Measurements from ENCODE around the gene CREG1. TPM values are rescaled to one million over a fixed set of nuclear protein-coding genes. Genes with fewer than 3 reads are reported as not detected.

The CREG1 gene
- total RNA-seq, 2 experiments from 2014 or later, result 45.9 to 52.2 TPM

- ChIA-PET POLR2A (interaction anchor here (0.5 to 3.9 kb wide), 18 partner anchors 8 to 436 kb away, joined by 3 to 30 read pairs (median 4); partner anchors contain the start of genes CREG1 and DCAF6), CTCF (ENCODE audit: unreplicated experiment) (interaction anchor here (0.8 to 1.2 kb wide), 2 partner anchors 15 to 35 kb away, joined by 3 read pairs; no protein-coding TSS in a partner anchor)
- H3K4me3 ChIP-seq (ENCODE audit: low read depth, low read length, poor library complexity, severe bottlenecking), result peak overlapping the region; percentile 54
- no peaks in the 10 kb centered on the region for H4K20me1 ChIP-seq (ENCODE audit: insufficient read depth, low read length)
- BruUV-seq (replicated peaks), result no TSS peak
- intact Hi-C loops (cut with micrococcal nuclease; ENCODE audit: unreplicated experiment), result no loop called here
- peak overlapping the region; percentile 74 for H3K4me2 ChIP-seq (ENCODE audit: low read length)
- TF ChIP-seq, protein P1, sequence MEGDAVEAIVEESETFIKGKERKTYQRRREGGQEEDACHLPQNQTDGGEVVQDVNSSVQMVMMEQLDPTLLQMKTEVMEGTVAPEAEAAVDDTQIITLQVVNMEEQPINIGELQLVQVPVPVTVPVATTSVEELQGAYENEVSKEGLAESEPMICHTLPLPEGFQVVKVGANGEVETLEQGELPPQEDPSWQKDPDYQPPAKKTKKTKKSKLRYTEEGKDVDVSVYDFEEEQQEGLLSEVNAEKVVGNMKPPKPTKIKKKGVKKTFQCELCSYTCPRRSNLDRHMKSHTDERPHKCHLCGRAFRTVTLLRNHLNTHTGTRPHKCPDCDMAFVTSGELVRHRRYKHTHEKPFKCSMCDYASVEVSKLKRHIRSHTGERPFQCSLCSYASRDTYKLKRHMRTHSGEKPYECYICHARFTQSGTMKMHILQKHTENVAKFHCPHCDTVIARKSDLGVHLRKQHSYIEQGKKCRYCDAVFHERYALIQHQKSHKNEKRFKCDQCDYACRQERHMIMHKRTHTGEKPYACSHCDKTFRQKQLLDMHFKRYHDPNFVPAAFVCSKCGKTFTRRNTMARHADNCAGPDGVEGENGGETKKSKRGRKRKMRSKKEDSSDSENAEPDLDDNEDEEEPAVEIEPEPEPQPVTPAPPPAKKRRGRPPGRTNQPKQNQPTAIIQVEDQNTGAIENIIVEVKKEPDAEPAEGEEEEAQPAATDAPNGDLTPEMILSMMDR (conservative IDR thresholded peaks at IDR 0.05; ENCODE audit: low read length), result no peak
- TF ChIP-seq EZH2phosphoT487 (IDR thresholded peaks at IDR 0.05; ENCODE audit: borderline replicate concordance, low read depth, low read length), result no peak
- peak; percentile 95 for DNase-seq (ENCODE audit: low spot score)
- H2AFZ ChIP-seq (ENCODE audit: low read length), result peak overlapping the region; percentile 58; the same call in 1 of the 2 replicates
- H3K4me1 ChIP-seq (ENCODE audit: insufficient read depth, low read length, poor library complexity, severe bottlenecking), result peaks cover 58% of the 10 kb centered on the region
- no peaks in the 10 kb centered on the region for H3K9me3 ChIP-seq (ENCODE audit: low read length)
- no peaks in the 10 kb centered on the region for H3K79me2 ChIP-seq (ENCODE audit: insufficient read depth, low read depth, low read length)
- H3K36me3 ChIP-seq (ENCODE audit: insufficient read depth, low read length), result no peaks in the 10 kb centered on the region
- no peaks in the 10 kb centered on the region for H3K9me2 ChIP-seq (ENCODE audit: insufficient read depth, low read length)
- H3K27ac ChIP-seq (ENCODE audit: low read depth, low read length, poor library complexity, severe bottlenecking), result peak overlapping the region; percentile 90
Observed at GRCh38 chr1:167499664-167500101, 53.9 kb downstream of the CREG1 start.

GRCh38 chr1:167499106-167499505, 54.5 kb downstream of the CREG1 start:
- no peaks in the 10 kb centered on the region for H4K20me1 ChIP-seq (ENCODE audit: insufficient read depth, low read length)
- intact Hi-C loops (cut with micrococcal nuclease; ENCODE audit: unreplicated experiment), result no loop called here
- peak overlapping the region; percentile 74 for H3K4me2 ChIP-seq (ENCODE audit: low read length)
- peak; percentile 48 for DNase-seq (ENCODE audit: low spot score)
- TF ChIP-seq EZH2phosphoT487 (IDR thresholded peaks at IDR 0.05; ENCODE audit: borderline replicate concordance, low read depth, low read length), result no peak
- TF ChIP-seq, protein P1 (conservative IDR thresholded peaks at IDR 0.05; ENCODE audit: low read length), result peak; percentile 60
- BruUV-seq (replicated peaks), result no TSS peak
- peak overlapping the region; percentile 5; the same call in 1 of the 2 replicates for H2AFZ ChIP-seq (ENCODE audit: low read length)
- H3K79me2 ChIP-seq (ENCODE audit: insufficient read depth, low read depth, low read length), result no peaks in the 10 kb centered on the region
- peak overlapping the region; percentile 54 for H3K4me3 ChIP-seq (ENCODE audit: low read depth, low read length, poor library complexity, severe bottlenecking)
- H3K36me3 ChIP-seq (ENCODE audit: insufficient read depth, low read length), result no peaks in the 10 kb centered on the region
- H3K4me1 ChIP-seq (ENCODE audit: insufficient read depth, low read length, poor library complexity, severe bottlenecking), result peaks cover 58% of the 10 kb centered on the region
- POLR2A ChIA-PET, result interaction anchor here (0.5 to 3.9 kb wide), 11 partner anchors 9 to 416 kb away, joined by 3 to 30 read pairs (median 3); partner anchors contain the start of gene CREG1
- no peaks in the 10 kb centered on the region for H3K9me3 ChIP-seq (ENCODE audit: low read length)
- CTCF ChIA-PET (ENCODE audit: unreplicated experiment), result no interaction called here
- H3K9me2 ChIP-seq (ENCODE audit: insufficient read depth, low read length), result no peaks in the 10 kb centered on the region
- peak overlapping the region; percentile 90 for H3K27ac ChIP-seq (ENCODE audit: low read depth, low read length, poor library complexity, severe bottlenecking)

DNA sequence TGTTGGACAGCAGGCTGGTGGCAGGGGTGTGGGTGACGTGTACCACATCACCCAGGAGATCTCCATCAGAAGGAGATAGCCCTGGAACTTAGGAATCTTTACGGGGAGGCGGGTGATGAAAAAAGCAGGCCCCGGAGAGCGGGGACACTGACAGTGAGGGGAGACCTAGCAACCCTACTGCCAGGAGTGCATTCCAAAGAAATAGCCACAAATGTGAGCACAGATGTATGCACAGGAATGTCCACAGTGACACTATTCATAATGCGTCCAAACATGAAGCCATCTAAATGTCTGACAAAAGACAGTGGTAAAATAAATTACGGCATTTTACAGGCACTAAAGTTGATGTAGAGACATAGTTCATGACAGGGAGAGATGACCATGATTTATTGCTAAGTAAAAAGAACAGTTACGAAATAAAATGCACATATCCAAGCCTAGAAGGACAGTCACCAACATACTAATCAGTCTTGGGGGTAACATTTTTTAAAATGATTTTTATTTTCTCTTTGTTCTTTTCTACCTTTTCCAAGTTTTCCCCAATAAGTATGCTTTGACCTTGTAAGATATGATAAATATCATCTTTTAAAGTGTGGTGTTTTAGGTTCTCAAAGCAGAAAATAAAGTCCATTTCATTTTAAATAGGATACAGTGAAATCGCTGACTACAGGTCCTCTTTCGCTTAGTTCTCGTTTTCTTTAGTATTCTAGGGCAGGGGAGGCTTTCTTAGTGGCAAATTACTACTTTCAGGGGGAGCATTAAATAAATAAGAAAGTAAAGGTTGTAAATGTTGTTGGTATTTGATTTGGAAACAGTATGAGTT, 56.6 kb downstream of the CREG1 start:
- no peaks in the 10 kb centered on the region for H3K36me3 ChIP-seq (ENCODE audit: insufficient read depth, low read length)
- TF ChIP-seq, protein P1 (conservative IDR thresholded peaks at IDR 0.05; ENCODE audit: low read length), result no peak
- TF ChIP-seq EZH2phosphoT487 (IDR thresholded peaks at IDR 0.05; ENCODE audit: borderline replicate concordance, low read depth, low read length), result no peak
- no peak overlapping the region for H3K4me3 ChIP-seq (ENCODE audit: low read depth, low read length, poor library complexity, severe bottlenecking)
- H3K79me2 ChIP-seq (ENCODE audit: insufficient read depth, low read depth, low read length), result no peaks in the 10 kb centered on the region
- H2AFZ ChIP-seq (ENCODE audit: low read length), result no peak overlapping the region
- H3K4me1 ChIP-seq (ENCODE audit: insufficient read depth, low read length, poor library complexity, severe bottlenecking), result peaks cover 45% of the 10 kb centered on the region
- H3K9me3 ChIP-seq (ENCODE audit: low read length), result no peaks in the 10 kb centered on the region
- DNase-seq (ENCODE audit: low spot score), result no peak
- H3K4me2 ChIP-seq (ENCODE audit: low read length), result no peak overlapping the region
- no peaks in the 10 kb centered on the region for H3K9me2 ChIP-seq (ENCODE audit: insufficient read depth, low read length)
- CTCF ChIA-PET (ENCODE audit: unreplicated experiment), result no interaction called here
- H4K20me1 ChIP-seq (ENCODE audit: insufficient read depth, low read length), result no peaks in the 10 kb centered on the region
- intact Hi-C loops (cut with micrococcal nuclease; ENCODE audit: unreplicated experiment), result no loop called here
- POLR2A ChIA-PET, result no interaction called here
- no TSS peak for BruUV-seq (replicated peaks)
- H3K27ac ChIP-seq (ENCODE audit: low read depth, low read length, poor library complexity, severe bottlenecking), result no peak overlapping the region
